GM19043 (cell line): ENCODE measurements around the gene AGPAT2.

Source experiments
- ATAC-seq: cut with Tn5 transposase; IDR thresholded peaks from one replicate; pipeline ENCODE4 v1.9.1; 2021; ENCODE audit warnings: low read depth; ENCODE audit not compliant: unreplicated experiment

AGPAT2 gene

DNA sequence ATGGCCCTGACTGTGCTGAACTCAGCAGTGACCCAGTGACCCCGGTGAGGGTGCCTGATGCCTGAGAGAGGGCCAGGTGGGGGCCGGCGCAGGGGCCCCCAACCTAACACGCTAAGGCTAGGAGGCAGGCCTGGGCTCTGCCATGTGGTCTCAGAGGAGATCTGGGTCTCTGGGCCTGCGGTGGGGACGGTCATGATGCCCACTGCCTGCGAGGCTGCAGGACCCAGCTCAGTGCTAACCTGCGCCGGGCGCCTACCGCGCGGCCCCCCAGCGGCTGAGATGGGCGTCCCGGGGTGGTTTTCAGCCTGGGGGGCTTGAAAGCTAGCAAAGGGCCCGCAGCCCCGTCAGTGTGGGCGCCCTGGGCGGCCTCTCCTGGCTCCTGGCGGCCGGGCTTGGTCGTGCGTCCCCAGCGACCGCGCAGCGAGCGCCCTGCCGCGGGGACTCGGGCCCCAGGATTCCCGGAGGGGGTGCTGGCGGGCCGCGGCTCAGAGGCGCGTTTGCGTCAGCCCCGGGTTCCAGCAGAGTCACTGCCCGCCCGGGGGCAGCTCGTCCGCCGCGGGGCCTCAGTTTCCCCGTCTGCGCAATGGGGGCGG is 22.1 kb downstream of the AGPAT2 start:
- no peak for ATAC-seq

DNA sequence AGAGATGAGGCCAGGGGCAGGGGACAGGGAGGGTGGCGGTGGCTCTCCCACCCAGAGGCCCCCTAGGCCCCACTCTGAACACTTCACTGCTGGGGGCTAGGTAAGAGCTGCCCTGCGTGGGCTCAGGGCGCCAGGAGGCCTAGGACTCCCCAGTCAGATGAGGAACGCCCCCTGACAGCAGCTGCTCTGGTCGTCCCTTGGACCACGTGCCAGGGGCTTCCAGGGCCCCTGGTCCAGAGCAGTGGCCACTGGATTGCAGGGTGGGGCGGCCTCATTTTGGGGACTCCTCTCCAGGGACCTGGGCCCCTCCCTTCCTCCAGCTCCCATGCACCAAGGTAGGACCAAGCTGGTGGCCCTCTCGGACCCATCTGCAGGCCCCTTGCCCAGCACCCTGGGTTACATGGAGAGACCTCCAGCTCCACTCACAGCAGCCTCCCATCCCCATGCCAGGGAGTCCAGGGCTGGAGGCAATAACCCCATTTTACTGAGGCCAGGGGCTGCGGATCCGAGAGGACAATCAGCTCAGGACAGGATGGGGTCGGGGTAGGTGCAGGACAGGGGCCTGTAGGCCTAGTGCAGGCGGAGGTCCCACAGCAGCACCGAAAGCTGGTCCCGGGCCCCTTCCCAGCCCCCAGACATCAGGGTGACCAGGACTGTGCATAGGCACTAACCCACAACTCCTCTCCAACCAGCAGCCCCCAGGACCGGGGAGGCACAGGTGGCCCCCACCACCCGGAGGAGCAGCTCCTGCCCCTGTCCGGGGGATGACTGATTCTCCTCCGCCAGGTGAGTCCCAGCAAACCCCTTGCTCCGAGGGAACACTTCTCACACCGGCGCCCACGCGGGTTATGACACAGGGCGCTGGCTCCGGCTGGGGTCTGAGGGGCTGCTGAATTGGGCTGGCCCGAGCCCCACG is 23.0 kb downstream of the AGPAT2 start:
- ATAC-seq: no peak

DNA sequence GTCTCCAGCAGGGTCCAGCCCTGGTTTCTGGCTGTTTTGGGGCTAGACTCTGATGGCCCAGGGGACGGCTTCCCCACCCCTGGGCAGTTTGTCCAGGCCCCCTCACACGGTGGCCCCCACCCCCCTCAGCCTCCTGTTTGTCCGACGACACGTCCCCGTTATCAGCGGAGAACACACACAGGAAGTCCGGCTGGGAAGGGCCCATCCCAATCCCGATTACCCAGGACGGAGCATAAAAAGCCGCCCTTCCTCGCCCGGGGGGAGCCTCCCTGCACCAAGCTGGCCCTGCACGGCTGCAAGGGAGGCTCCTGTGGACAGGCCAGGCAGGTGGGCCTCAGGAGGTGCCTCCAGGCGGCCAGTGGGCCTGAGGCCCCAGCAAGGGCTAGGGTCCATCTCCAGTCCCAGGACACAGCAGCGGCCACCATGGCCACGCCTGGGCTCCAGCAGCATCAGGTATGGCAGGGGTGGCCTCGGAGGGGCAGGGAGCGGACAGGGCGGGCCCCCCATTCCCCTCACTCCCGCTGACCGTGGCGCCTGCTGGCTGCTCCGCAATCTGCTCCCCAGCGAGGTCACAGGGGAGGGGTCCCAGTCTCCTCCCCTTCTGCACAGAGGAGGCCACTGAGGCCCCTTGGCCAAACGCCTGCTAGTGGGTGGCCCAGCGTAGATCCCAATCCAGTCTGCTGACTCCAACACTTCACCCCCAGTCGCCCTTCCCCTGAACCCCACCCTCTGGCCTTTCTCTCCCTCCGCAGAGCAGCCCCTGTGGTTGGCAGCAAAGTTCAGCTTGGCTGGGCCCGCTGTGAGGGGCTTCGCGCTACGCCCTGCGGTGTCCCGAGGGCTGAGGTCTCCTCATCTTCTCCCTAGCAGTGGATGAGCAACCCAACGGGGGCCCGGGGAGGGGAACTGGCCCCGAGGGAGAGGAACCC is 24.3 kb downstream of the AGPAT2 start, which contains the start of gene EGFL7:
Gene EGFL7, plus strand, starts transcription at position 261 of the 926 bp plus-strand sequence. CDS start 5,367 bp downstream, outside the sequence.
- no peak for ATAC-seq

DNA sequence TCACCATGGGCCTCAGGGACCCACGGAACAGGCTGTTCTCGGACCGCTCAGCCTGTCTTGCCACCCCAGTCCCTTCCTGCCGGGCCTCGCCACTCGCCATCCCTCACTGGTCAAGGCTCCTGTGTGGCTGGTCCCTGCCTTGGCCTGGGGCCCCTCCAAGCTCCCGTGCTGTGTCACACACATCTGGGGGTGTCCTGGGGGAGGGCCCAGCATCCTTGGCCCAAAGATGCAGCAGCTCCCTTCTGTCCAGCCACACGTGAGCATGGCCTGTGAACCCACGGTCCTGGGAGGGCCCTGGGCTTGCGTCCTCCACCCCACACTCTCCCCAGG is 25.0 kb downstream of the AGPAT2 start:
- ATAC-seq: no peak

DNA sequence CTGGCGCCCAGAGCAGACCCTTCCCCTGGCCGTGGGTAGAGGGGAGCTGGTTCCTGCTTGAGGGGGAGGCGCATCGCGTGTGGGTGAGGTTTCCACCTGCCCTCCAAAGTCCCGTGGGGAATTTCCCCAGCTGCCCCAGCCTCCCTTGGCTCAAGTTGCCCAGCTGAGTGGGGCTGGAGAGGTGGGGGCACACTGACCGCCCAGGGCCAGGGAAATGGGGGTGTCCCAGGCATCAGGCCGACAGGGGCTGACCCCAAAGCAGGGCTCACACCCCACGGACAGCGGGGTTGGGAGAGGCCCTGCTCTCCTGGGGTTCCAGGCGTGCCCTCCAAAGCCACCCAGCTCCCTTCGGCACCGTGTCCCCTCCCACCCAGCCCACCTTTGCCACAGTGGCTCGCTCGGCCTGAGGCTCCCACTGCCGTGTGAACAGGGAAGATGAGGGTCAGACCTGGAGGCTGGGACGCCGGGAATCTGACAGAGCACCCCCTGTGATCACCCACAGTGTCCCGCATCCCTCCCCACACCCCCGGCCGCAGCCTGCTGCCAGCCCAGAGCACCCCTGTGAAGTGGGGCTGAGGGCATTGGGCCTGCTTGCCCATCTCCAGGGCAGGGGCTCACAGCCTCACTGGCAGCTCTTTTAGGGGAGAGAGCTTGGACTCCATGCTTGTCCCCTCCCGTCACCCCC is 25.5 kb downstream of the AGPAT2 start:
- no peak for ATAC-seq

DNA sequence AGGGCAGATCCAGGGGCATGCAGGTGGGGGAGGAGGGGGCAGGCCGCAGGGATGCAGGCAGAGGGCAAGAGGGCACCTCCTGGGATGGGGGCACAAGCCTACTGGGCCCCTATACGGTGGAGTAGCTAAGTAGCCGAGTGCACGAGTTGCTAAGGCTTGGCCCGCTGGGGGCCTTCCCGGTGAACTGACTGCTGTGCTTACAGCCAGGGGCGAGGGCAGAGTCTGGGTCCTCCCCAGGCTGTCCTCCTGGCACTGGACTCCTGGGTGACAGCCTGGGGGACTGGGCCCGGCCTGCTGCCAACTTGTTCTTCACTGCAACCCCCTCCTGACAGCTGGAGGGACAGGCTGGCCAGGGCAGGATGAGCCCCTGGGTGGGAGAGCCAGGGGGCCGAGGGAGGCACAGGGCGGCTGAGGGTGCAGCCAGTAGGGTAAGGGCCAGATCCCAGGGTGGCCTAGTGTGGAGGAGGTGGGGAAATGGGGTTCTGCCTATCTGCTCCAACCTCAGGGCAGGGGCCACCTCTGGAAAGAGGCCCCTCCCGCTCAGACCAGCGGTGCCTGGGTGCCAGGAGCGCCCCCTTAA is 26.2 kb downstream of the AGPAT2 start:
- no peak for ATAC-seq

DNA sequence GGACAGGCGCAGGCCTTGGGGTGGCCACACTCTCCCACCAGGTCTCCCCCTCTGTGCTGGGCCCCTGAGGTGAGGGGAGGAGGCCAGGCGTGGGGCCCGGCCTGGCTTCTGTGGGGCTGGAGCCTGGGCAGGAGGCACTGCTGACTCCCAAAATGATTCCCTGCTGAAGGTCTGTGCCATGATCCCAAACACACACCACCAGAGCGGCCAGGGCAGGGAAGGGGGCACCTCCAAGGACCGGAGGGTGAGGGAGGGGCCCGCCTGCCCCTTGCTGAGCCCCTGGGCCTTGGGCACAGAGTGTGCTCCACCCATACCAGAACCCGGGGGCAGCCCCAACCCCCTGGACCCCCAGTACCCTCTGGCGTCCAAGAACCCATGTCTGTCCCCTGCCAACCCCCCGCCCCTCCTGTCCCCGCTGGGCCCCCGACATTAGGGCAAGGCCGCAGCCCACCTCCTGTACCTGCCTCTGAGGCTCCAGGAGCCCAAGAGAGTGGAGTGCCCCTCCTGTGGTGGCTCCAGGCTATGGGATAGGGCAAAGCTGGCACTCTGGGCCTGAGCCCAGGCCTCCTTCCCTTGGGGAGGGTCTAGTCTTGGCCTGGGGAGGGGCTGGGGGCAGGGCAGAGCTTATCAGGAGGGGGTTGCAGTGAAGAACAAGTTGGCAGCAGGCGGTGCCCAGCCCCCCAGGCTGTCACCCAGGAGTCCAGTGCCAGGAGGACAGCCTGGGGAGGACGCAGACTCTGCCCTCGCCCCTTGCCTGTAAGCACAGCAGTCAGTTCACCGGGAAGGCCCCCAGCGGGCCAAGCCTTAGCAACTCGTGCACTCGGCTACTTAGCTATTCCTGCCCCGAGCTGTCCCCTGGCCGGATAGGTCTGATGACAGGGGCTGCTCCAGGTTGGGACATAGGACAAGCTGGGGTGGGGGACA is 27.1 kb downstream of the AGPAT2 start:
- ATAC-seq: no peak

DNA sequence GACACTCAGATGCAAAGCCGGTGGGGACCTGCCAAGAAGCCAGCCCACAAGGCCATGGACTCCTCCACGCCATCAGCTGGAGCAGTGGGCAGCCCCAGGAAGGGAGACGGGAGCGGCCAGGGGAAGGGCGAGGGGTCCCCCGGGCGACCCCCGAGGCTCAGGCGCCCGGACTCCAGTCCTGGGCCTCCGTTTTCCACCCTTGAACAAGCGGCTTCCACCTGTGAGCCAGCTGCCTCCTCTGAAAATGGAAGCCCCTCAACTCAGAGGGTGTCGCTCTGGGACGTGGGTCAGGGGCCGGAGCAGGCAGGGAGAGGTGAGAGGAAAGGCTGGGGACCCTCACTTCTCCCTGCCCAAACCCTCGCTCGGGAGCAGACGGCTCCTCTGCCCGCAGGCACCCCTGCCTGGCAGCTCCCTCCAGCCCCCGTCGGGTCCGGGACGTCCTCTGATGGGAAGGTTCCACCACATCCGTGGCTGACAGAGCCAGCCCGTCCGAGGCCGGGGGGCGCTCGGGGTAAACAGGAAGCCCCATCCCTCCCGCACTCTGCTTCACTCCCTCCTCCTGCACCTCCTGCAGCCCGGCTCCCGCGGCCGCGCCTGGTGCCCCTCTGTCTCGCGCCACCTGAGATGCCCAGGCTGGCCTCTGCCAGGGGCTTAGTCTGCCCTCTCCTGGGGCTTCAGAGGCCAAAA is 28.3 kb downstream of the AGPAT2 start:
- no peak for ATAC-seq

DNA sequence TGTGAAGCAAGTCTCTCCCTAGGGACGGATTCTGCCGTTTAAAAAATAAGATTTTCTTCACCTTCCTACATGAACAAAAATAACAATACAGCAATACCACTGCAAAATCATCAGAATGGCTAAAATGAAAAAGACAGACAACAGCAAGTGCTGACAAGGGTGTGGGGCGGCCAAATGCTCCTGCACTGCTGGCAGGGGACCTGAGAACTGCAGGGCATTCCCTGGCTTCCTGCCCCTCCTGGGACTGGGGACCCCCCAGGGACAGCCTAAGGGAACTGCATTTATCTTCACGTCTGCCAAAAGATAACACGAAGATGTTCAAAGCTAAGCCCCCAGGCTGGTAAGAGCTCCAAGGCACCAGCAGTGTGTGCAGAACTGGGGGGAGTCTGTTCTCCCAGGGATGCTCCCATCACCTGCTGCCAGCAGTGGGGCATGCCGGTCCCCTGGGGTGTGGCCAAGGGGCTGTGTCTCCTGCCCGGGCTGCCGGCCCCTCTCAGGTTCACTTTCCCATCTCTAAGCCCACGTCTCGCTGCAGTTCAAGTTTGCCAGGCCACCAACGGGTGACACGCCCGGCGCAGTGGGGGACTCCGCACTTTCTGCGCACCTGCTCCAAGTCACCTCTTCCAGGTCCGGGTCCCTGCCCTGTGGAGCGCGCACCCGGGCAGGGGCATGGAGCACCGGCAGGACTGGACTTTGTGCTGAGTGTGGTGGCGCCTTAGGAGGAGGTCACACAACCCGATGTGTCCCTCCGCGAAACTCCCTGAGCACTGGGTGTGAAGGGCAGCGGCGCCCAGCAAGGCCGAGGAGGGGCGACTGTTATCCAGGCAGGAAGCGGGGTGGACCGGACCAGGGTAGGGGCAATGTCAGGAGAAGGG is 29.0 kb downstream of the AGPAT2 start:
- ATAC-seq: no peak

DNA sequence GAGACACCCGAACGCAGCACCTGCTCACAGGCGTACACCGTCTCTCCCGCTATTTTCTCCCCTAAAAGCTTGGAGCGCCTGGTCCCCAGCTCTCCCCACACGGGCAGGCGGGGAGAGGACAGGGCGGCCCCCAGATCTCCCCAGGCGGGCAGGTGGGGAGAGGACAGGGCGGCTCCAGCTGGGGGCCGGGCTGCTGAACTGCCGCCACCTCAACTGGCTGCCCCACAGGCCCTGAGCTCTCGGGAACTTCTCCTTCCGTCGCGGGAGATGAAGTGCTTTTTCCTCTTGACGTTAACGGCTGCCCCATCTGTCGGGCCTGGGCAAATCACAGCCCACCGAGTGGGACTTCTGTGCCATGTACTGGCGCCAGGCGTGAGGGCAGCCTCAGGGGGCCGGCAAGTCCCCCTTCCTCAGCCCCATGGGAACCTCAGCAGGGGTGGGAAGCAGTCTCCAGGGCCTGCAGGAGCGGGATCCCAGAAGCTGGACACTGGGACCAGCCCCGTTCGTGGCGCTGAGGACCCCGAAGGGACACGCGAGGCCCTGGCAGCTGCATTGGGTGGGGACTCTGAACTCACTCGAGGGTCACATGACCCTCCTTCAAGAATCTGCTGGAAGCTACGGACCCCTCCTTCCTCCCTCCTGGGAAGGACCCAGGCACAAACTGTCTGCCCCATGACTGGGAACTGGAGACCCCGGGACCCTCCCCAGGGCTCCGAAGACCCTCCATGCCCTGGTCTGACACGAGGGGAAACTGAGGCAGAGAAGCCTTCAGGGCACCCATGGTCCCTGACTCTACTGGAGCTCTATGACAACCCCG is 30.3 kb downstream of the AGPAT2 start:
- no peak for ATAC-seq

DNA sequence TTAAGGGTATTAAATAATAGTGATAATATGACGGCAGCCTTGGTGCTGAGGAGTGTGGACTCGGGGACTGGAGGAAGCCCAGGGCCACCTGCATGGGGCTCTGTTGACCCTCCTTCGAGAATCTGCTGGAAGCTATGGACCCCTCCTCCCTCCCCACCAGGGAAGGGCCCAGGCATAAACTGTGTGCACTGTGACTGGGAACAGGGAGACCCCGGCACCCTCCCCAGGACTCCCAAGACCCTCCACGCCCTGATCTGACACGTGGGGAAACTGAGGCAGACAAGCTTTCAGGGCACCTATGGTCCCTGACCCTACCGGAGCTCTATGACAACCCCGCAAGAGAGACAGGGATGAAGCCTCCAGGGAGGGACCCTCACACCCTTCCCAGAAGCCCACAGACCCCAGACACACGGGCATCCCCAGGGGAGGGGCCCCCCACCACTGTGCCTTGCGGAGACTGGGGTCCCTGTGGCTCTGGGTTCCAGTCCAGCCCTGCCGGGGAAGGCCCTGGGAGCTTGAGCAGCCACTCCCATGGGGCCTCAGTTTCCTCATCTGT is 31.0 kb downstream of the AGPAT2 start:
- no peak for ATAC-seq

DNA sequence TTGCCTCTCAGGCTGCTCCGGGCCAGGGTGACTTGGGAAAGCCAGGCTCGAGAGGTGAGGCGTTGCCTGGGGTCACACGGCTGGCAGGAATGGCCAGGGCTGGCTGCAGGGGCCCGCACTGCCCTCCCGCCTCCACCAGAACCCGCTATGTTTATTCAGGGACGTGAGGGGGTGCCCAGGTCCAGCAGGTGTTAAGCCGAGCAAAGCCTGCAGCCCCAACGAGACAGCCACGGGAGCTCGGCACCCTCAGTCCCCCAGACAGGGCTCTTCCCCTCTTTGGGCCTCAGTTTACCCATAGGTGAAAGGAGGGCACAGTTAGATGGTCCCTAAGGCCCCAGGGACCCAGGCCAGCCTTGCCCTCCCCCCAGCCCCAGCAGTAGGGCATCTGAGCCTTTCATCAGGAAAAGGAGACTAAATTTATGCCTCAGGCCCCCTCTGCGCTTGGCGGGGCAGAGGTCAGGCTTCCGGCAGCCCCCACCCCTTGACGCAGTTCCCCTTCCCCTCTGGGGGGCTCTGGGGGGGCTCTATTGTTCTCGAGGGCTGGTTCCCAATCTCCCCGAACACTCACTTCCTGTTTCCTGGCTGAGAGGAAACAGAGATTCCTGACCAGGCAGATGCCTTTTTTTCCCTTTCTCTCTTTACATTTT is 31.6 kb downstream of the AGPAT2 start:
- no peak for ATAC-seq

DNA sequence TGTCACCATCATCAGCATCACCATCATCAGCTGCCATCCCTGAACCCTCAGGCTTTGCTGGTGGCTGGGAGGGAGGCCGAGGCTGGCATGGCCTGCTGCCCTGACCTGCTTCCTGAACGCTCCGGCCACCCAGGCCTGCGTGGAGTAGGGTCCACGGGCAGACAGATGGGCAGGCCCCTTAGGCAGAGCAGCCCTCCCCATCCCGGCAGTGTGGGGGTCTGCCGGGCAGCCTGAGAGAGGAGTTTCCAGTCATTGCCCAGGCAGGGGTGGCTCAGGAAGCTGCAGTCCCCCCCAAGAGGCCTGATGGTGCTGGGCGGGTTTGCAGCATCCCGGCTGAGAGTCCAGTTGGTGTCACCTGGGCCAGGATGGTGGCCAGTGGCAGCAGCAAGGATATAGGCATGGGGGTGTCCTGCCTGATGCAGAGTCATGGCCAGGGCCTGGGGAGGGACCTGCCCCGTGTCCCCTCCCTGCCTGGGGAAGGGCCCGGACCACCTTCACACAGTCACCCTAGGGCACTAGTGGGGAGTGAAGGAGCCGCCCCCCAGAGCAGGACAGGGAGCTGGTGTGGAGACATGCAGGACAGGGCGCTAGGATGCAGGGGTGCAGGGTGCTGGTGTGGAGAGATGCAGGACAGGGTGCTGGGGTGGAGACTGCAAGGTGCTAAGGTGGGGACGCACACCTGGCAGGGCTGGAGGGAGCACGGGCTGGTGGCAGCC is 32.3 kb downstream of the AGPAT2 start:
- no peak for ATAC-seq

DNA sequence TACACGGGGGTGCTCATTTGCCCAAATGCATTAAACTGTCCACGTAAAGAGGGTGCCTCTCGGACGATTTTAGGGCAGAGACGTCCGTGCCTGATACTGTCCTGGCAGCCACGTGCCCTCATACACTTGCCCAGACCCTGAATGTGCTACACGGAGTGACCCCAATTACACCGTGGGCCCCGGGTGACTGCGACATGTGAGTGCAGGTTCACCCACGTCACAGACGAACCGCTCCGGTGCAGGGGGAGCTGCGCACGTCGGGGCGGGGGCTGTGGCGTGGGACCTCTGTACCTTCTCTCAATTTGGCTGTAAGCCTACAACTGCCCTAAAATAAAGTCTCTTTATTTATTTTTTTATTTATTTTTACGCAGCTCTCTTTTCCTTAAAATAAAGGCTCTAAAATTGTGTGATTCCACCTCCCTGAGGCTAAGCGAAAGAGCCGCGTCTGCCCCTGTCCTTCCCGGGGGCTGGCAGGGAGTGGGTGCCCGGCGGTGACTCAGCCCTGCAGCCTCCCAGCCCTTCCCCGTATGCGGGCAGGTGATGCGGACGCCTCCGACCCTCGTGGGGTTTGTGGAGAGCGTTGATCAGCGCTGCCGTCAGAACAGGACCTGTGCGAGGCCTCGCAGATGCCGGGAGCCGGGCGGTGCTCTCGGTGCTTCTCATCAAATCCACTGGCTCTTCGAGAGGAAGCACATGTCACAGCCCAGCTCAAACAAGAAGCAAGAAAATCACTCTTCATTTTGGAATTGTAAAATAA is 33.8 kb downstream of the AGPAT2 start:
- no peak for ATAC-seq

DNA sequence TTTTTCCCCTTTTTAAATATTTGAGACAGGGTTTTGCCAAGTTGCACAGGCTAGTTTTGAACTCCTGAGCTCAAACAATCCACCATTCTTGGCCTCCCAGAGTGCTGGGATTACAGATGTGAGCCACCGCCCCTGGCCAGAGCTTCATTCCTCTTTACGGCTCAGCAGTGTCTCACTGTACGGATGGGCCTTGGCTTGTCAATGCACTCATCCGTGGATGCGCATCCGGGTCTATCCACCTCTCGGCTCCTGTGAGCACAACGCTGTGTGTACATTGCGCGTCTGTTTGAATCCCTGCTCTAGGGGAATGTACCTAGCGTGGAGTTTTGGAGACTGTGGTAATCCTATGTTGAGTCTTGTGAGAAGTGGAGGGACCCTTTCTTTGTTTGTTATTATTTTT is 35.4 kb downstream of the AGPAT2 start:
- ATAC-seq: no peak
